IMR-90 (cell line): ENCODE measurements around the gene ZNF385B.
"Not testable (repeated sequence)": the region's sequence is repeated elsewhere in the genome, so short reads cannot be mapped to it uniquely, and the experiment has no call there.

ENCODE experiments used
- CEBPB ChIP-seq: IDR thresholded peaks from 2 replicates; pipeline ENCODE4 v1.6.1; 2012; ENCODE audit warnings: low read depth, low read length, improper control_type of control experiment
- MAFK ChIP-seq: IDR thresholded peaks from 2 replicates; pipeline ENCODE4 v1.6.1; 2012; ENCODE audit warnings: low read depth, low read length, improper control_type of control experiment
- POLR2A ChIP-seq: IDR thresholded peaks from 2 replicates; pipeline ENCODE4 v1.6.1; 2012; ENCODE audit warnings: mild to moderate bottlenecking, low read depth, low read length
- RCOR1 ChIP-seq: IDR thresholded peaks from 2 replicates; pipeline ENCODE4 v1.6.1; 2012; ENCODE audit warnings: mild to moderate bottlenecking, low read length, improper control_type of control experiment; ENCODE audit not compliant: insufficient replicate concordance
- TF ChIP-seq, protein P1 (sequence below): conservative IDR thresholded peaks from 2 replicates; pipeline ENCODE4 v1.5.1; 2012; ENCODE audit warnings: mild to moderate bottlenecking, low read depth, low read length, improper control_type of control experiment
- TF ChIP-seq, protein P2 (sequence below): fragments of 150-350 bp; IDR thresholded peaks from 2 replicates; pipeline ENCODE4 v1.6.1; 2017; ENCODE audit warnings: mild to moderate bottlenecking, antibody characterized with exemption, low read length, low read depth

DNA sequence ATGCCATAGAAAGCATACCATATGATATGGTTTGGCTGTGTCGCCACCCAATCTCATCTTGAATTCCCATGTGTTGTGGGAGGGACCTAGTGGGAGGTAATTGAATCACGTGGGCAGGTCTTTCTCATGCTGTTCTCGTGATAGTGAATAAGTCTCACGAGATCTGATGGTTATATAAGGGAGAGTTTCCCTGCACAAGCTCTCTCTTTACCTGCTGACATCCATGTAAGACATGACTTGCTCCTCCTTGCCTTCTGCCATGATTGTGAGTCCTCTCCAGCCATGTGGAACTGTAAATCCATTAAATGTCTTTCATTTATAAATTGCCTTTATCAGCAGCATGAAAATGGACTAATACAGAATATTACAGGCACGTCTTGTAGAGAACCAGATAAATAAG is 403.3 kb downstream of the ZNF385B start:
- not testable (repeated sequence) for TF ChIP-seq POLR2A, RCOR1, MAFK, CEBPB
- TF ChIP-seq, protein P1, sequence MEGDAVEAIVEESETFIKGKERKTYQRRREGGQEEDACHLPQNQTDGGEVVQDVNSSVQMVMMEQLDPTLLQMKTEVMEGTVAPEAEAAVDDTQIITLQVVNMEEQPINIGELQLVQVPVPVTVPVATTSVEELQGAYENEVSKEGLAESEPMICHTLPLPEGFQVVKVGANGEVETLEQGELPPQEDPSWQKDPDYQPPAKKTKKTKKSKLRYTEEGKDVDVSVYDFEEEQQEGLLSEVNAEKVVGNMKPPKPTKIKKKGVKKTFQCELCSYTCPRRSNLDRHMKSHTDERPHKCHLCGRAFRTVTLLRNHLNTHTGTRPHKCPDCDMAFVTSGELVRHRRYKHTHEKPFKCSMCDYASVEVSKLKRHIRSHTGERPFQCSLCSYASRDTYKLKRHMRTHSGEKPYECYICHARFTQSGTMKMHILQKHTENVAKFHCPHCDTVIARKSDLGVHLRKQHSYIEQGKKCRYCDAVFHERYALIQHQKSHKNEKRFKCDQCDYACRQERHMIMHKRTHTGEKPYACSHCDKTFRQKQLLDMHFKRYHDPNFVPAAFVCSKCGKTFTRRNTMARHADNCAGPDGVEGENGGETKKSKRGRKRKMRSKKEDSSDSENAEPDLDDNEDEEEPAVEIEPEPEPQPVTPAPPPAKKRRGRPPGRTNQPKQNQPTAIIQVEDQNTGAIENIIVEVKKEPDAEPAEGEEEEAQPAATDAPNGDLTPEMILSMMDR, result not testable (repeated sequence)
- TF ChIP-seq, protein P2, sequence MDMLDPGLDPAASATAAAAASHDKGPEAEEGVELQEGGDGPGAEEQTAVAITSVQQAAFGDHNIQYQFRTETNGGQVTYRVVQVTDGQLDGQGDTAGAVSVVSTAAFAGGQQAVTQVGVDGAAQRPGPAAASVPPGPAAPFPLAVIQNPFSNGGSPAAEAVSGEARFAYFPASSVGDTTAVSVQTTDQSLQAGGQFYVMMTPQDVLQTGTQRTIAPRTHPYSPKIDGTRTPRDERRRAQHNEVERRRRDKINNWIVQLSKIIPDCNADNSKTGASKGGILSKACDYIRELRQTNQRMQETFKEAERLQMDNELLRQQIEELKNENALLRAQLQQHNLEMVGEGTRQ, result not testable (repeated sequence)
